BE2C (cell line): Measurements from ENCODE around the gene HEPACAM.

Source experiments
- DNase-seq: peaks from one replicate; pipeline ENCODE4 v3.0.0-alpha.2; 2020
- H3K27me3 ChIP-seq: fragments of 250-450 bp; sonication (Bioruptor Pico); 2 replicates; pipeline ENCODE4 v1.5.1; 2020; ENCODE audit warnings: mild to moderate bottlenecking
- H3K36me3 ChIP-seq: fragments of 250-450 bp; sonication (Bioruptor Pico); 2 replicates; pipeline ENCODE4 v1.5.1; 2020; ENCODE audit warnings: mild to moderate bottlenecking
- H3K4me1 ChIP-seq: fragments of 250-450 bp; sonication (Bioruptor Pico); 2 replicates; pipeline ENCODE4 v1.5.1; 2020
- H3K4me3 ChIP-seq: 2 replicates; pipeline ENCODE4 v1.5.1; 2011; ENCODE audit warnings: low read depth, low read length
- H3K9me3 ChIP-seq: fragments of 250-450 bp; sonication (Bioruptor Pico); 2 replicates; pipeline ENCODE4 v1.5.1; 2020
- CTCF ChIP-seq: IDR thresholded peaks from 2 replicates; pipeline ENCODE4 v1.5.1; 2012; ENCODE audit warnings: mild to moderate bottlenecking, low read depth, low read length

The HEPACAM gene

GRCh38 chr11:124873951-124874350 is 61.9 kb downstream of the HEPACAM start:
- Histone ChIP-seq H3K27me3 (peaks cover 23% of the 10 kb centered on the region), H3K4me1 (no peaks in the 10 kb centered on the region), H3K4me3 (no peak overlapping the region), H3K9me3 (no peaks in the 10 kb centered on the region), H3K36me3 (no peaks in the 10 kb centered on the region)
- no peak for DNase-seq
- no peak for TF ChIP-seq CTCF

GRCh38 chr11:124872741-124873140 is 63.1 kb downstream of the HEPACAM start:
- H3K36me3 ChIP-seq: no peaks in the 10 kb centered on the region
- no peaks in the 10 kb centered on the region for H3K4me1 ChIP-seq
- H3K4me3 ChIP-seq: no peak overlapping the region
- DNase-seq: no peak
- peaks cover 35% of the 10 kb centered on the region for H3K27me3 ChIP-seq
- no peak for TF ChIP-seq CTCF
- no peaks in the 10 kb centered on the region for H3K9me3 ChIP-seq

- no peak for TF ChIP-seq CTCF
- H3K9me3 ChIP-seq: no peaks in the 10 kb centered on the region
- H3K36me3 ChIP-seq: no peaks in the 10 kb centered on the region
- no peak for DNase-seq
- no peak overlapping the region for H3K4me3 ChIP-seq
- H3K4me1 ChIP-seq: no peaks in the 10 kb centered on the region
- H3K27me3 ChIP-seq: peaks cover 38% of the 10 kb centered on the region
Observed at GRCh38 chr11:124872280-124872679, 63.6 kb downstream of the HEPACAM start.

- H3K4me3 ChIP-seq: no peak overlapping the region
- TF ChIP-seq CTCF: no peak
- no peak for DNase-seq
- H3K36me3 ChIP-seq: no peaks in the 10 kb centered on the region
- H3K4me1 ChIP-seq: no peaks in the 10 kb centered on the region
- H3K27me3 ChIP-seq: peaks cover 56% of the 10 kb centered on the region
- no peaks in the 10 kb centered on the region for H3K9me3 ChIP-seq
Observed at GRCh38 chr11:124870430-124870829, 65.4 kb downstream of the HEPACAM start.

- H3K36me3 ChIP-seq: no peaks in the 10 kb centered on the region
- H3K27me3 ChIP-seq: peaks cover 61% of the 10 kb centered on the region
Observed at GRCh38 chr11:124869856-124870387, 65.9 kb downstream of the HEPACAM start.

More at GRCh38 chr11:124869856-124870387, 65.9 kb downstream of the HEPACAM start:
- Histone ChIP-seq H3K9me3 (no peaks in the 10 kb centered on the region), H3K4me1 (no peaks in the 10 kb centered on the region), H3K4me3 (no peak overlapping the region)
- no peak for DNase-seq
- no peak for TF ChIP-seq CTCF
